Measurements from ENCODE around the gene DUSP9.
A peak's percentile ranks its signal among the peaks of the same experiment; 100 is the strongest.

DUSP9 gene

GRCh38 chrX:153643431-153644351 is 3.3 kb upstream of the DUSP9 start:
- Histone ChIP-seq H3K27me3 (ENCODE audit: low read depth) (no peaks in the 10 kb centered on the region), H3K9me3 (no peaks in the 10 kb centered on the region), H3K4me1 (peaks cover 26% of the 10 kb centered on the region), H3K4me3 (peak overlapping the region; percentile 40), H3K36me3 (replicated peaks) (peaks cover 5% of the 10 kb centered on the region)
- in situ Hi-C loops (cut with MboI; ENCODE audit: low sequenced_read_pairs): no loop called here
- DNase-seq (ENCODE audit: low spot score in 2 of 2): peak in 1 of 2 experiments; percentile 69

- H3K27me3 ChIP-seq (ENCODE audit: low read depth): no peaks in the 10 kb centered on the region
- H3K4me3 ChIP-seq: peak overlapping the region; percentile 27
- H3K9me3 ChIP-seq: no peaks in the 10 kb centered on the region
- in situ Hi-C loops (cut with MboI; ENCODE audit: low sequenced_read_pairs): no loop called here
- DNase-seq (ENCODE audit: low spot score in 2 of 2): peak in 1 of 2 experiments; percentile 73
- H3K36me3 ChIP-seq (replicated peaks): peaks cover 13% of the 10 kb centered on the region
- peaks cover 33% of the 10 kb centered on the region for H3K4me1 ChIP-seq
These were observed 2.5 kb upstream of the DUSP9 start for GRCh38 chrX:153644356-153645125.

GRCh38 chrX:153645151-153645550 is 1.9 kb upstream of the DUSP9 start:
- Histone ChIP-seq H3K36me3 (replicated peaks) (peaks cover 19% of the 10 kb centered on the region), H3K4me3 (no peak overlapping the region), H3K4me1 (peaks cover 35% of the 10 kb centered on the region), H3K27me3 (ENCODE audit: low read depth) (no peaks in the 10 kb centered on the region), H3K9me3 (no peaks in the 10 kb centered on the region)
- in situ Hi-C loops (cut with MboI; ENCODE audit: low sequenced_read_pairs): no loop called here
- no peak for DNase-seq (ENCODE audit: low spot score in 2 of 2)

- no peak for DNase-seq (ENCODE audit: low spot score in 2 of 2)
- Histone ChIP-seq H3K27me3 (ENCODE audit: low read depth) (no peaks in the 10 kb centered on the region), H3K36me3 (replicated peaks) (peaks cover 22% of the 10 kb centered on the region), H3K4me3 (no peak overlapping the region), H3K4me1 (peaks cover 35% of the 10 kb centered on the region), H3K9me3 (no peaks in the 10 kb centered on the region)
- in situ Hi-C loops (cut with MboI; ENCODE audit: low sequenced_read_pairs): no loop called here
These were observed 998 bp upstream of the DUSP9 start for GRCh38 chrX:153645921-153646488.

GRCh38 chrX:153647461-153648357 is 706 bp downstream of the DUSP9 start:
- Histone ChIP-seq H3K36me3 (replicated peaks) (peaks cover 28% of the 10 kb centered on the region), H3K4me3 (peak overlapping the region; percentile 54), H3K9me3 (no peaks in the 10 kb centered on the region), H3K4me1 (peaks cover 30% of the 10 kb centered on the region), H3K27me3 (ENCODE audit: low read depth) (no peaks in the 10 kb centered on the region)
- DNase-seq (ENCODE audit: low spot score in 2 of 2): peak in 1 of 2 experiments; percentile 49
- in situ Hi-C loops (cut with MboI; ENCODE audit: low sequenced_read_pairs): no loop called here

GRCh38 chrX:153648358-153649177 is 1.6 kb downstream of the DUSP9 start:
- DNase-seq (ENCODE audit: low spot score in 2 of 2): peak in 1 of 2 experiments; percentile 9
- peaks cover 26% of the 10 kb centered on the region for H3K4me1 ChIP-seq
- in situ Hi-C loops (cut with MboI; ENCODE audit: low sequenced_read_pairs): no loop called here

GRCh38 chrX:153649178-153649914 is 2.3 kb downstream of the DUSP9 start:
- H3K4me1 ChIP-seq: peaks cover 22% of the 10 kb centered on the region
- in situ Hi-C loops (cut with MboI; ENCODE audit: low sequenced_read_pairs): no loop called here
- peak; percentile 63 to 86 for DNase-seq (ENCODE audit: low spot score in 2 of 2)
- H3K27me3 ChIP-seq (ENCODE audit: low read depth): no peaks in the 10 kb centered on the region
- H3K9me3 ChIP-seq: no peaks in the 10 kb centered on the region
- H3K36me3 ChIP-seq (replicated peaks): peaks cover 28% of the 10 kb centered on the region
- H3K4me3 ChIP-seq: no peak overlapping the region; the same call in 1 of the 2 replicates

More at GRCh38 chrX:153648358-153649177, 1.6 kb downstream of the DUSP9 start:
- H3K36me3 ChIP-seq (replicated peaks): peaks cover 28% of the 10 kb centered on the region
- no peaks in the 10 kb centered on the region for H3K9me3 ChIP-seq
- H3K27me3 ChIP-seq (ENCODE audit: low read depth): no peaks in the 10 kb centered on the region
- peak overlapping the region; percentile 54 for H3K4me3 ChIP-seq

- in situ Hi-C loops (cut with MboI; ENCODE audit: low sequenced_read_pairs): loop anchor here (25.0 kb wide), 1 partner anchor 688 kb away; no protein-coding TSS in a partner anchor
- H3K27me3 ChIP-seq (ENCODE audit: low read depth): no peaks in the 10 kb centered on the region
- peaks cover 28% of the 10 kb centered on the region for H3K36me3 ChIP-seq (replicated peaks)
- H3K9me3 ChIP-seq: no peaks in the 10 kb centered on the region
- H3K4me3 ChIP-seq: no peak overlapping the region
- DNase-seq (ENCODE audit: low spot score in 2 of 2): peak in 1 of 2 experiments; percentile 8
- H3K4me1 ChIP-seq: peaks cover 17% of the 10 kb centered on the region; the same call in 1 of the 2 replicates
These were observed 3.1 kb downstream of the DUSP9 start for GRCh38 chrX:153649915-153650782.

GRCh38 chrX:153650959-153651358 is 4.0 kb downstream of the DUSP9 start:
- Histone ChIP-seq H3K4me3 (no peak overlapping the region), H3K27me3 (ENCODE audit: low read depth) (no peaks in the 10 kb centered on the region), H3K36me3 (replicated peaks) (peaks cover 28% of the 10 kb centered on the region), H3K9me3 (no peaks in the 10 kb centered on the region), H3K4me1 (peaks cover 17% of the 10 kb centered on the region; the same call in 1 of the 2 replicates)
- in situ Hi-C loops (cut with MboI; ENCODE audit: low sequenced_read_pairs): loop anchor here (25.0 kb wide), 1 partner anchor 689 kb away; no protein-coding TSS in a partner anchor
- peak in 1 of 2 experiments; percentile 8 for DNase-seq (ENCODE audit: low spot score in 2 of 2)

GRCh38 chrX:153651540-153652079 is 4.6 kb downstream of the DUSP9 start:
- peak in 1 of 2 experiments; percentile 57 for DNase-seq (ENCODE audit: low spot score in 2 of 2)
- peaks cover 28% of the 10 kb centered on the region for H3K36me3 ChIP-seq (replicated peaks)
- no peaks in the 10 kb centered on the region for H3K9me3 ChIP-seq
- in situ Hi-C loops (cut with MboI; ENCODE audit: low sequenced_read_pairs): loop anchor here (25.0 kb wide), 1 partner anchor 689 kb away; no protein-coding TSS in a partner anchor
- peaks cover 16% of the 10 kb centered on the region; the same call in 1 of the 2 replicates for H3K4me1 ChIP-seq
- H3K4me3 ChIP-seq: no peak overlapping the region
- H3K27me3 ChIP-seq (ENCODE audit: low read depth): no peaks in the 10 kb centered on the region
